Activated T-helper 17 cell treated with anti-CD3 and anti-CD28 coated beads, Interleukin-2, amount 50 U/mL, for 72 hours (primary cell): ENCODE measurements around the gene GATA2. TPM values are rescaled to one million over a fixed set of nuclear protein-coding genes. Genes with fewer than 3 reads are reported as not detected.
A peak's percentile ranks its signal among the peaks of the same experiment; 100 is the strongest.

Experiments
- ATAC-seq: fragments of 150-1000 bp; cut with Tn5 transposase; replicated peaks from 2 replicates; pipeline ENCODE4 v1.10.0; 2021; ENCODE audit warnings: mild to moderate bottlenecking, moderate library complexity
- H3K27ac Mint-ChIP-seq: one replicate; pipeline ENCODE4 v1.8.0; 2022; ENCODE audit warnings: mixed read lengths
- H3K27me3 Mint-ChIP-seq: one replicate; pipeline ENCODE4 v1.8.0; 2022; ENCODE audit warnings: mixed read lengths
- H3K36me3 Mint-ChIP-seq: one replicate; pipeline ENCODE4 v1.8.0; 2022; ENCODE audit warnings: low read depth, mild to moderate bottlenecking, mixed read lengths
- H3K4me1 Mint-ChIP-seq: one replicate; pipeline ENCODE4 v1.8.0; 2022; ENCODE audit warnings: mixed read lengths
- H3K4me3 Mint-ChIP-seq: one replicate; pipeline ENCODE4 v1.8.0; 2022; ENCODE audit warnings: mild to moderate bottlenecking, mixed read lengths
- H3K9me3 Mint-ChIP-seq: one replicate; pipeline ENCODE4 v1.8.0; 2022; ENCODE audit warnings: mixed read lengths
- total RNA-seq, 2 donors: library from RNA; stranded (reverse); gene quantifications; one replicate each; pipeline ENCODE4 v1.2.3, GENCODE V29; 2022

GATA2 gene
- total RNA-seq, 2 donors from 2014 or later: 0.17 to 1.1 TPM

DNA sequence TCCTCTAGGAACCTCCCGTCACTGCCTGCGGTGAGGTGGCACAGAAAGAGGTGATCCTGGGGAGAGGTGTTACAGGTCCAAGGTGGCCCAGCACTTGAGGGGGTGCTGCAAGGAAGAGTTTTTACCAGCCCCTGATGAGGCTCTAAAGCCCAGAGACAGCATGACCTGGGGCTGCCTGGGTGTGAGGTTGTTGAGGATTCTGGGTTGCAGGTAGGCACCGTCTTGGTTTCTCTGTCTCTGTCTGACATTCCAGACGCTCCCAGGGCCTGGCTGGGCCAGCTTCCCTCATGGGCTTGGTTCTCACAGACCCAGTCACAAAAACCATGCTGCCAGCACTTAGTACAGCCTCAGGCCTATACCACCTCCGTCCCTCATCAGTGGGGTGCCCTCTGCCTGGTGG is 57.4 kb downstream of the GATA2 start:
- H3K27me3 Mint-ChIP-seq: peaks cover 45% of the 10 kb centered on the region
- peaks cover 7% of the 10 kb centered on the region for H3K4me1 Mint-ChIP-seq
- ATAC-seq: no peak
- H3K36me3 Mint-ChIP-seq: peaks cover 8% of the 10 kb centered on the region
- H3K4me3 Mint-ChIP-seq: no peak overlapping the region
- no peaks in the 10 kb centered on the region for H3K9me3 Mint-ChIP-seq
- H3K27ac Mint-ChIP-seq: no peak overlapping the region

- Mint-ChIP-seq H3K36me3 (peaks cover 8% of the 10 kb centered on the region), H3K27me3 (peaks cover 45% of the 10 kb centered on the region)
Measured at GRCh38 chr3:128435058-128435457, 57.9 kb downstream of the GATA2 start.

GRCh38 chr3:128434524-128434923 is 58.5 kb downstream of the GATA2 start:
- Mint-ChIP-seq H3K36me3 (peaks cover 8% of the 10 kb centered on the region), H3K4me3 (no peak overlapping the region), H3K9me3 (no peaks in the 10 kb centered on the region), H3K27ac (no peak overlapping the region), H3K4me1 (peaks cover 7% of the 10 kb centered on the region), H3K27me3 (peaks cover 42% of the 10 kb centered on the region)
- ATAC-seq: no peak

More at GRCh38 chr3:128435058-128435457, 57.9 kb downstream of the GATA2 start:
- no peak for ATAC-seq
- H3K4me1 Mint-ChIP-seq: peaks cover 7% of the 10 kb centered on the region
- H3K9me3 Mint-ChIP-seq: no peaks in the 10 kb centered on the region
- H3K4me3 Mint-ChIP-seq: no peak overlapping the region
- H3K27ac Mint-ChIP-seq: no peak overlapping the region

DNA sequence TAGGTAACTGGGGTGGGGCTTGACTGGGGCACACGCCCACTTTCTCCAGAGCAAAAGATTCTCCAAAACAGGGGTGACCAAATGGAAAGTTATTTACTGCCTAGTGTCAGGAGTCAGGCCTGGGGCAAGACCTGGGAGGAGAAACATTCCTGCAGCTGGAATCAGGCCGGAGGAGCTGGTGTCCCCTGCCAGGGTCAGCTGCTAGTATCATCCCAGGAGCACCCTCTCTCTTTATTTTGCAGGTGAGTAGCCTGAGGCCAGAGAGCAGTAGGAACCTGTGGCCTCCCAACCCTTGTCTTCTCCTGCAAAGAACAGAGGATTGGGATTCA is 59.2 kb downstream of the GATA2 start:
- Mint-ChIP-seq H3K36me3 (peaks cover 8% of the 10 kb centered on the region), H3K4me3 (no peak overlapping the region), H3K9me3 (no peaks in the 10 kb centered on the region), H3K27ac (no peak overlapping the region), H3K4me1 (peaks cover 7% of the 10 kb centered on the region), H3K27me3 (peaks cover 35% of the 10 kb centered on the region)
- ATAC-seq: no peak

DNA sequence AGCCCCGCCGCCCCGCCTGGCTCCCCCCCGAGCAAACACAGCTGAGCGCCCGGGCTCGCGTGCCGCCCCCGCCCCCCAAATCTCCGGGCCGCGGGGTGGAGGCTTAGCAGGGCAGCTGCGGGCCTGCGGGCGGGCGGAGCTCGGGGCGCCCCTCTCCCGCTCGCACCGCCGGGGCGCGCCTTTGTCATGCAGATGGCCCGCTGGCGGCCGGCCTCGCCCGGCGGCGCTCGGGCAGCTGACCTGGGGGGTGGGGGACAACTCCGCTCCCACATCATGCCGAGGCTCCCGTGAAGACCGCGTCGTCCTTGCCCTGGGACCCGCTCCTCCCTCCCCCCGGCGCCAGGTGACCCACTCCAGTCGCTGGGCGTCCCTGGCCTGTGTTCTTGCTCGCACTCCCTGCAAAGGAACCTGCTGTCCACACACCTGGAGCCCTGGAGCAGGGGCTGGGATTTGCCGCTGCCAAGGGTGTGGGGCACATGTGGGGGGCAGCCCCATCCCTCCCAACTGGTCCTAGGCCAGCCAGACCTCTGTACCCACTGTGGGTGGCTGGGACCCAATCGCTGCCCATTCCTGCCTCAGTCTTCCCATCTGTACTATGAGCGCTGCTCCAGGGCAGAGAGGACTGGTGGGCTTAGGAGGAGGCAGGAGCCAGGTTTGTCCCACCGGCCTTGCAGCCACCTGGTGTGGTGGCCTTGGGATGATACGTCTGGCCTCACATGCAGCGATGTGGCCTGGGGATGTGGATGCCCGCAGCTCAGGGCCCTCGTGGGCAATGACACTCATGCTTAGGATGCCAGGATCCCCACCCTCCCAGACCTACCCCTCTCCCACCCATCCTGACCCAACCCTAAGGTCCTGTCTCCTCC is 59.8 kb downstream of the GATA2 start:
- no peak overlapping the region for H3K4me3 Mint-ChIP-seq
- peaks cover 7% of the 10 kb centered on the region for H3K4me1 Mint-ChIP-seq
- no peak for ATAC-seq
- H3K27ac Mint-ChIP-seq: no peak overlapping the region
- no peaks in the 10 kb centered on the region for H3K9me3 Mint-ChIP-seq
- peaks cover 8% of the 10 kb centered on the region for H3K36me3 Mint-ChIP-seq
- H3K27me3 Mint-ChIP-seq: peaks cover 39% of the 10 kb centered on the region

DNA sequence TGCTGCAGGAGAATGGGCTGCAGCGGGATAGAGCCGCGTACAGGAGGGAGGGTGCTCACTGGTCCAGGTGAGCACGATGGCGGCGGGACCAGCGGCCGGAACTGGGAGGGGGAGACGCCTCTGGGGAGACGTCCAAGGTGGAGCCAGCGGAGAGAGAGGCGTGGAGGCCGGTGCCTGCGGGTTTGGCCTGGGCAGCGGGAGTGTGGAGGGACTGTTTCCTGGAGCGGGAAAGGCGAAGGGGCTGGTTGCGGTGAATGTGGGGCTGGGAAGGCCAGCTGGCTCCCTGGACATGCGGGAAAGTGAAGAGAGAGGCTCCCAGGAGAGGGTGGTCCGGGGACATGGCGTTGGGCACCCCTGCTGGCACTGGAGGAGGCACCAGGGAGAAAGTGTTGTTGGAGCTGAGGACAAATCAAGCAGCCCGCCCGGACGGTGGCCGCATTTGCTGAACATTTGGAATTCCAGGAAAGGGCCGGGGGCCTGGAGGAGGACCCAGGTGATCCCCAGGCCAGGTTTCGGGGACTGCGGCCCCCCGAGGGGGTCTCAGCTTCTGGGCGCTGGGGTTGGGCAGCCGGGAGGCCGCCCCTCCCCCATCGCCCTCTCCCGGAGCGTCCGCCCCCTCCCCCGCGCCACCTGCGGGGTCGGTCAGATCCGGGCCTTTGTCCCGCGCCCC is 60.6 kb downstream of the GATA2 start:
- H3K36me3 Mint-ChIP-seq: peaks cover 8% of the 10 kb centered on the region
- ATAC-seq: no peak
- H3K27ac Mint-ChIP-seq: no peak overlapping the region
- peak overlapping the region; percentile 35 for H3K4me3 Mint-ChIP-seq
- H3K27me3 Mint-ChIP-seq: peaks cover 42% of the 10 kb centered on the region
- peaks cover 7% of the 10 kb centered on the region for H3K4me1 Mint-ChIP-seq
- H3K9me3 Mint-ChIP-seq: no peaks in the 10 kb centered on the region

DNA sequence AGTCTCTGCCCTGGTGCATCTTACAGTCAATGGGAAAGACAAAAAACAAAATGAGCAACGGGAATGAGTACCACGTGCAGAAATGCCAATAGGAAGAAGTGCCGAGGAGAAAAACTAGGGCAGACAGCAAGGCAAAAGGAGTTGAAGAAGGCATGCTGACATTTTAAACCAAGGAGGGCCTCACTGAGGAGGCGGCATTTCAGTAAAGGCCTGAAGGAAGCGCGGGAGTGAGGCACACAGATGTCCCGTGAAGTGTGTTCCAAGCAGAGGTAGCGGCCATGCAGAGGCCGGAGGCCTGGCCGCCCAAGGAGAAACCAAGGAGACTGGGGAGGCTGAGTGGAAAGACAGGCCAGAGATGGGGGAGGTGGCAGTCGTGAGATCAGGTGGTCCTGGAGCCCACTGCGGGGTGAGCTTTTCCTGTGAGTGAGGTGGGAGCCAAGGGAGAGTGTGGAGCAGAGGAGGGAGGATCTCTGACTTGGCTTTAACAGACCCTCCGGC is 61.1 kb downstream of the GATA2 start:
- peaks cover 44% of the 10 kb centered on the region for H3K27me3 Mint-ChIP-seq
- peaks cover 8% of the 10 kb centered on the region for H3K36me3 Mint-ChIP-seq
- H3K9me3 Mint-ChIP-seq: no peaks in the 10 kb centered on the region
- ATAC-seq: no peak
- peak overlapping the region; percentile 35 for H3K4me3 Mint-ChIP-seq
- H3K27ac Mint-ChIP-seq: no peak overlapping the region
- peaks cover 7% of the 10 kb centered on the region for H3K4me1 Mint-ChIP-seq

GRCh38 chr3:128430731-128431130 is 62.3 kb downstream of the GATA2 start:
- Mint-ChIP-seq H3K27ac (no peak overlapping the region), H3K36me3 (peaks cover 8% of the 10 kb centered on the region), H3K27me3 (peaks cover 34% of the 10 kb centered on the region)

DNA sequence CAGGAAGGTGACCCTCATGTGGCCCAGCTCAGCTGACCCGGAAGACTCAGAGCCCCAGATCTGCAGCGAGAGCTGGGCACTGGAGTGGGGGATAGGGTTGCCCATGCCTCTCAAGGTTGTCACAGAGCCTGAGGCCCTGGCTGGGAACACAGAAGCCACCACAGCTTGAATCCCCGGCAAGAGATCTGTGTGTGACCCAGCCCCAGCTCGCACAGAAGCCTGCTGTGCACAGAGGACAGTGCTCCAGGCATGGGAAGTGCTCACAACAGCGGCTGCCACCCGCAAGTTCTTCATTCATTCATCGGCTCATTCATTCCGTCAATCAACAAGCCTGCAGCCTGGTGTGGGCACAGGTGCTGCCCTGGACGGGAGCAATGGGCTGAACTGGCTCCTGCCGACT is 62.7 kb downstream of the GATA2 start:
- H3K27ac Mint-ChIP-seq: no peak overlapping the region
- peaks cover 34% of the 10 kb centered on the region for H3K27me3 Mint-ChIP-seq
- peaks cover 8% of the 10 kb centered on the region for H3K36me3 Mint-ChIP-seq
- no peaks in the 10 kb centered on the region for H3K9me3 Mint-ChIP-seq
- H3K4me3 Mint-ChIP-seq: no peak overlapping the region
- H3K4me1 Mint-ChIP-seq: peaks cover 7% of the 10 kb centered on the region
- no peak for ATAC-seq

More at GRCh38 chr3:128430731-128431130, 62.3 kb downstream of the GATA2 start:
- Mint-ChIP-seq H3K4me3 (no peak overlapping the region), H3K9me3 (no peaks in the 10 kb centered on the region), H3K4me1 (peaks cover 7% of the 10 kb centered on the region)
- ATAC-seq: no peak

DNA sequence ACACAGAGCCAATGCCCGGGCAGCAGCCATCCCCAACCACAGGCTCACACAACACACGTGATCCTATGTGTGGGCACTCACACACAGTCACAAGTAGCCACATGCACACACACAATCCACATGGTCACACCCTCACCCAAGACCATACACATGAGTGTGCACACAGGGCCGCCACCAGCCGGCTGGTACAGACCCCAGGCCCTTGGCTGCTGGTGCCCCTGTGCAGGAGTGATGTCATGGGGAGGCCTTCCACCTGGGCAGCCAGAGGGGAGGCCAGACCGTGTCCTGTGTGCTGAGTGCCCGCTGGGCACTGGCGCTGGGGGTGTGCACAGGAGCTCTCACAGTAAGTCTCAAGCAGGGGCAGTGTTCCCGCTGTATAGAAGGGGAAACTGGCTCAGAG is 63.2 kb downstream of the GATA2 start:
- peaks cover 7% of the 10 kb centered on the region for H3K4me1 Mint-ChIP-seq
- ATAC-seq: no peak
- H3K36me3 Mint-ChIP-seq: peaks cover 8% of the 10 kb centered on the region
- H3K27ac Mint-ChIP-seq: no peak overlapping the region
- peaks cover 34% of the 10 kb centered on the region for H3K27me3 Mint-ChIP-seq
- no peaks in the 10 kb centered on the region for H3K9me3 Mint-ChIP-seq
- H3K4me3 Mint-ChIP-seq: no peak overlapping the region

Other genes starting within 250 kb of the GATA2 start
- not detected for gene DNAJB8, start 26.3 kb downstream of the GATA2 start, total RNA-seq
- gene RPN1, start 157.6 kb upstream of the GATA2 start, total RNA-seq: 100 to 1,000 TPM; 106 to 179 TPM
- gene RAB7A, start 233.0 kb upstream of the GATA2 start, total RNA-seq: 100 to 1,000 TPM; 217 to 228 TPM